Suppressor macrophage (primary cell): ENCODE data around the gene ACER1.
"Not testable (repeated sequence)": the region's sequence is repeated elsewhere in the genome, so short reads cannot be mapped to it uniquely, and the experiment has no call there.

ENCODE experiments used
- DNase-seq, 4 experiments: peaks; one replicate each; pipeline ENCODE4 v3.0.0-alpha.2; 2020 to 2022

Gene ACER1

DNA sequence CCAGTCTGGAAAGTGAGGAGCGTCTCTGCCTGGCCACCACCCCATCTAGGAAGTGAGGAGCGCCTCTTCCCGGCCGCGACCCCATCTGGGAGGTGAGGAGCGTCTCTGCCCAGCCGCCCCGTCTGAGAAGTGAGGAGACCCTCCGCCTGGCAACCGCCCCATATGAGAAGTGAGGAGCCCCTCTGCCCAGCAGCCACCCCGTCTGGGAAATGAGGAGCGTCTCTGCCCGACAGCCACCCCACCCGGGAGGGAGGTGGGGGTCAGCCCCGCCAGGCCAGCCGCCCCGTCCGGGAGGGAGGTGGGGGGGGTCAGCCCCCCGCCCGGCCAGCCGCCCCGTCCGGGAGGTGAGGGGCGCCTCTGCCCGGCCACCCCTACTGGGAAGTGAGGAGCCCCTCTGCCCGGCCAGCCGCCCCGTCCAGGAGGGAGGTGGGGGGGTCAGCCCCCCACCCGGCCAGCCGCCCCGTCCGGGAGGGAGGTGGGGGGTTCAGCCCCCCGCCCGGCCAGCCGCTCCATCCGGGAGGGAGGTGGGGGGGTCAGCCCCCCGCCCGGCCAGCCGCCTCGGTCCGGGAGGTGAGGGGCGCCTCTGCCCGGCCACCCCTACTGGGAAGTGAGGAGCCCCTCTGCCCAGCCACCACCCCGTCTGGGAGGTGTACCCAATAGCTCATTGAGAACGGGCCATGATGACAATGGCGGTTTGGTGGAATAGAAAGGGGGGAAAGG is 22.1 kb upstream of the ACER1 start:
- not testable (repeated sequence) for DNase-seq

DNA sequence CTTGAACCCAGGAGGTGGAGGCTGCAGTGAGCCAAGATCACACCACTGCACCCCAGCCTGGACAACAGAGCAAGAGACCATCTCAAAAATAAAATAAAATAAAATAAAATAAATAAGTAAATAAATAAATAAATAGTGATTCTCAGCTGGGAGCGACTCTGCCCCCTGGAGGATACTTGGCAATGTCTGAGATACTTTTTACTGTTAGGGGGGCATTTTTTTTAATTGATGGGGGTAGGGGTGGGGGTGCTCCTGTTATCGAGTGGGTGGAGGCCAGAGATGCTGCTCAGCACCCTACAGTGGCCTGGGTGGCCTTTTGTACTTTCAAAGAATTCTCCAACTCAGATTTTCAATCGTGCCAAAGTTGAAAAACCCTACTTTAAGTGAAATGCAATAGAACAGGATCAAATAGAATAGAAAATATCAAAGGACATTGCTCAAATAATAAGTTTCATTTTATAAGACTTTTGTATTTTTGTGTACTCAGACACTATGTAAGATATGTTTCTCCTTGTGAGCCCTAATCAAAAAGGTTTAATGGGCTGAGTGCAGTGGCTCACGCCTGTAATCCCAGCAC is 20.8 kb upstream of the ACER1 start:
- DNase-seq = peak; percentile 15 to 52 (median 33)

DNA sequence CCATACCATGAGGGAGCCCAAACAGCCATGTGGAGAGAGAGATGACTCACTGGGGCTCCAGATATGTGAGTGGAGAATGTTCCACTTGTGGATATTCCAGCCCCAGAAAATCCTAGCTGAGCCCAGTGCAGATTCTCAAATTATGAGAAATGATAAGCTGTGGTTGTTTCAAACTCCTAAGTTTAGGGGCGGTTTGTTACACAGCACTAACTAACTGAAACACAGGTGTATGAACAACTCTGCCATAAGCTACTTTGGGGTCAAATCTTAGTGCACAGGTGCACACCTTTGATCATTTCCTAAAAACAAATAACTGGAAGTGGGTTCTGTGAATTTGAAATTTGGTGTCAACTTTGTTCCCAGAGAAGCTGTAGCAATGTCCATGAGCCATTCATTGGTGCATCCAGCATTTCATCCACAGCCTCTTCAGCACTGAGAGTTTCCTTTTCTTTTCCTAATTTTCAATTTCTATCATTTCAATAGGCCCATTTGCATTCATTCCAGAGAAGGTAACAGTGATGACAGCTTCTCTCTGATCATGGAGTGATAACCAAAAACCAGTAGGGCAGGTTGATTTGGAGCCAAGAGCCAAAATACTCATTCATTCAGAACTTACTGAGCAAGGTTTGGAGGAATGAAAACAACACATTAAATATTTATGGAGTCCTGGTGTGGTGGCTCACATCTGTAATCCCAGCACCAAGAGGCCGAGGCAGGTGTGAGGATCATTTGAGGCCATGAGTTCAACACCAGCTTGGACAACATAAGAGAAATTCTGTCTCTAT is 19.2 kb upstream of the ACER1 start:
- DNase-seq = no peak

GRCh38 chr19:6350688-6351087 is 17.3 kb upstream of the ACER1 start:
- no peak for DNase-seq

- not testable (repeated sequence) for DNase-seq
These were observed 15.9 kb upstream of the ACER1 start for GRCh38 chr19:6349271-6349670.

- peak in 1 of 4 experiments; percentile 8 for DNase-seq
These were observed 10.1 kb upstream of the ACER1 start for GRCh38 chr19:6343462-6343861.

GRCh38 chr19:6340493-6341201 is 7.2 kb upstream of the ACER1 start:
- no peak for DNase-seq

DNA sequence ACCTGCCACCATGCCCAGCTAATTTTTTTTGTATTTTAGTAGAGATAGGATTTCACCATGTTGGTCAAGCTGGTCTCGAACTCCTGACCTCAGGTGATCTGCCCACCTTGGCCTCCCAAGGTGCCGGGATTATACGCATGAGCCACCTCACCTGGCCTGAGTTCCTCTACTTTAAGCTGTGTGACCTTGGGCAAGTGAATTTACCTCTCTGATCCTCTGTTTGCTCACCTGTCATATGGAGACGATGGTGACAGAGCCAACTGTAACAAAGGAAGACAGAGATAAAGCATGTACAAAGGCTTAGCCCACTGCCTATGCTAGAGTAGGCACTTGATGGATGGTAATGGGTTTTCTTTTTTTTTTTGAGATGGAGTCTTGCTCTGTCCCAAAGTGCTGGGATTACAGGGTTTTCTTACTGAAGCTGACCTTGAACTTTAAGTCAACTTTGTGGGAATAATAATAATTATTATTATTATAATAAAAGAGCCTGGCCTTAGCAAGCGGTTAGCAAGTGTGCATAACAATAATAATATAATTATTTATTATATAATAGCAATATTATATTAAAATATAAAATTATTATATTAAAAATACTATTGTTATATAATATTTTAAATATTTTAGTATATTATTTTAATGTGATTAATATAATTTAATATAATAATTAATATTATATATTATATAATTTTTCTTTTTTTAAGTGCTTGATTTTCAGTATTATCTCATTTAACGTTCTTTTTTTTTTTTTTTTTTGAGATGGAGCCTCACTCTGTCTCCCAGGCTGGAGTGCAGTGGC is 1.3 kb upstream of the ACER1 start:
- no peak for DNase-seq

DNA sequence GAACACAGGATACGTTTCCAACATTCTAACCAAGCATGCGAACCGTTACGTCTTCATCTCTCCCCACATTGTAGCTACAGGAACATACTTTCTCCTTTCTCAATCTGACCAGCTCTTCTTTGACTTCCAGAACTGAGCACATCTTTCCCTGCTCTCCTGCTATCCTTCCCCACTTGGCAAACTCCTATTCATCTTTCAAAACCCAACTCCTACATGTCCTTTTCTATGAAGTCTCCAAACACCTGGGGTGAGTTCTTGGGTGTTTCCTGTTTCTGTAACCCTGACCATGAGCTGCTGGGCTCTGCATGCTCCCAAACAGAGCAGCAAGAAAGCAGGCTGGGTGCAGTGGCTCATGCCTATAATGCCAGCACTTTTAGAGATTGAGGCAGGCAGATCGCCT is 6.6 kb downstream of the ACER1 start:
- DNase-seq = no peak

DNA sequence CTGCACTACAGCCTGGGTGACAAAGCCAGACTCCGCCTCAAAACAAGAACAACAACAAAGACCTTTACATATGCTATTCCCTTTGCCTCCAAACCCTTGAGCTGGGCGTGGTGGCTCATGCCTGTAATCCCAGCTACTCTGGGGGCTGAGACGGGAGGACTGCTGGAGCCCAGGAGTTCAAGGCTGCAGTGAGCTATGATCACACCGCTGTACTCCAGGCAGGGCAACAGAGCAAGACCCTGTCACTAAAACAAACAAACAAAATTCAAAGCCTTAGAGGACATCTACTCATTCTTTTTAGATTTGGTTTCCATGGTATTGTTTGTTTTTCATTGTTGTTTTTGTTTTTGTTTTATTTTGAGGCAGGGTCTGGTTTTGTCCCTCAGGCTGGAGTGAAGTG is 7.8 kb downstream of the ACER1 start:
- DNase-seq = no peak

DNA sequence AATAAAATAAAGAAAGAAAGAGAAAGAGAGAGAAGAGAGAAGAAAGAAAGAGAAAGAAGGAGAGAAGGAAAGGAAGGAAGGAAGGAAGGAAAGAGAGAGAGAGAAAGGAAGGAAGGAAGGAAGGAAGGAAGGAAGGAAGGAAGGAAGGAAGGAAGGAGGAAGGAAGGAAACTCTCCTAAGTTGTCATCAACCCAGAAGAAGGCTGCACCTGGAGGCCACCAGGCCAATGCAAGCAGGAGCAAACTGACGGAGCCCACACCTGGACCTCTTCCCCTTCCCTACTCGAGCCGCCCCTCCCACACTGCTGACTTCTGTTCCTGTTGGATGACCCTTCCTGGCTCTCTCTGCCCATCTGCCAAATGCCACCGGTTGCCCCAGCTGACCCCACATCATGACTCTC is 8.7 kb downstream of the ACER1 start:
- no peak for DNase-seq

GRCh38 chr19:6322284-6322683 is 11.1 kb downstream of the ACER1 start:
- no peak for DNase-seq

DNA sequence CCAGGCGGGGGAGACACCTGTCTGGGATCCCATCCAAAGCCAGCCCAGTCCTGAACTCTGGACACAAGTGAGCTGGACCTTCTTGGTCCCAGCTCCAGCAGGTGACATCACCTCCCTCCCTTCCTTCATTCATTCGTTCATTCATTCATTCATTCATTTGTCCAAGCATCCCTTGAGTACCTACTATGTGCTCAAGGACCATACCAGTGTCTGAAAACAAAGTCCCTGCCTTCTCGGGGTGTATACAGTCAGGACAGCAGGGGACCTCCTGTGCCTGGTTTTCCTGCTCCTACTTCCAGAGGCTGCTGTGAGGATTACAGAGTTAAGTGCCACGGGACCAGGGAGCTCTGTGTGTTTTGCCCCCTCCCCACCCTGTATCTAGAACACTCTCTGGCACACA is 14.0 kb downstream of the ACER1 start:
- no peak for DNase-seq

- no peak for DNase-seq
These were observed 14.6 kb downstream of the ACER1 start for GRCh38 chr19:6318772-6319171.

DNA sequence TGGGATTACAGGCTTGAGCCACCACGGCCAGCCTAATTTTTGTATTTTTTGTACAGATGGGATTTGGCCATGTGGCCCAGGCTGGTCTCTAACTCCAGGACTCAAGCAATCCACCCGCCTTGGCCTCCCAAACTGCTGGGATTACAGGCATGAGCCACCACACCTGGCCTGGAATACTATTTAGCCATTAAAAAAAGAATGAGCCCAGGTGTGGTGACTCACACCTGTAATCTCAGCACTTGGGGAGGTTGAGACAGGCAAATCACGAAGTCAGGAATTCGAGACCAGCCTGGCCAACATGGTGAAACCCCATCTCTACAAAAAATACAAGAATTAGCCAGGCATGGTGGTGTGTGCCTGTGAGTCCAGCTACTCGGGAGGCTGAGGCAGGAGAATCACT is 17.8 kb downstream of the ACER1 start:
- not testable (repeated sequence) for DNase-seq

DNA sequence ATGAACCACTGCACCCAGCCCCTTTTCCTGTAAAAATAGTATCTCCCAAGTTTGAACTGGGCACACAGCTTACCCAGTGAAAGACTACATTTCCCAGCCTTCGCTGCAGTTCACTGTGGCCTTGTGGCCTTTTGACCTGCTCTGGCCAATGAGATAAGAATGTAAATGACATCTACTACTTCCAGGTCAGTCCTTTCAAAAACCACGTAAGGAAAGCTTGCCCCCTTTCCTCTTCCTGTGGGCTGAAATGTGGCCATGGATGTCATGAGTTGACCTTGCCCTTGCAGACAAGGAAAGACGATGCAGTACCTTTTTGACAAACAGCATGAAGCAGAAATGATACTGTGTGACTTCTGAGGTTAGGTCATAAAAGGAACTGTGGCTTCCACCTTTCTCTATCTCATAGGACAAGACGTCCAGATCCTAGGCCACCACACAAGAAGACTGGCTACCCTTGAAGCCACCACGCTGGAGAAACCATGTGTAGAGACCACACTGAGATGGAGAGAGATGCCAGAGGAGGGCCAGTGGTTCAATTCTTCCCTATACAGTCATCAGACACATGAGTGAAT is 19.9 kb downstream of the ACER1 start:
- no peak for DNase-seq

GRCh38 chr19:6312018-6312417 is 21.4 kb downstream of the ACER1 start:
- DNase-seq = no peak

GRCh38 chr19:6298413-6298812 is 35.0 kb downstream of the ACER1 start:
- no peak for DNase-seq

DNA sequence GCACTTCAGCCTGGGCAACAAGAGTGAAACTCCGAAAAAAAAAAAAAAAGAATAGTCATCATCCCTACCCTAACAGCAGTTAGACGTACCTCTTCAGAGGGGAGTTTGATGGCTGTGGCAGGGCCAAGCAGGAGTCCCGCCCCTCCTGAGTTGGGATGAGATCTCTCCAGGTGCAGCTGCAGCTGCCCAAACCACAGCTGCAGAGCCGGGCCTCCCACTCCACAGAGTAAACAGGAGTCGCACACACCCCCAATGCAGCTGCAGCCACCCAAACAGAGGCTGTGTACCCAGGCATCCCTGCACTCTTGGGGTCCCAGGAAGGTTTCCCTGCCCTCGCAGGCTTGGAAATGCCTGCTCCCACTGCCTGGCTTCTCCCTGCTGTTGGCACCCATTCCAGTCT is 36.2 kb downstream of the ACER1 start:
- DNase-seq = no peak

DNA sequence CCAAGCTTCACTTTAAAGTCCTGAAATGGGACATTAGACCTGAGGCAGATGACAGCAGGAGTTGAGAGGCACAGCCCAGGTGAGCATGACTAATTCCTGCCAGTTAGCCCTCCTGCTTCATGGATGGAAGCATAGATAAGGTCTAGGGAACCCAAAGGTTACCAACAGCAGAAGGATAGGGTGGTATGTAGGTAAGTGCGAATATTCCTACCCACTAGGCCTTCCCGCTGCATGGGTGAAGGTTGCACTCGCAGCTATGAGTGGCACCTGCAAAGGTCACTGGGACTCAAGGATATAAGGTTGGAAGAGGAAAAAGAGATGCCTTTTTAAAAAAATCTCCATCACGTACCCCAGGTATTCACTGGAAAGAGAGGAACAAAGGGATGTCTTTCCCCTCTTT is 41.4 kb downstream of the ACER1 start:
- peak in 2 of 4 experiments; percentile 22 to 48 for DNase-seq

- no peak for DNase-seq
These were observed 44.7 kb downstream of the ACER1 start for GRCh38 chr19:6288737-6289136.
